Osteoblast (primary cell): ENCODE data around the gene ZNF644. TPM values are rescaled to one million over a fixed set of nuclear protein-coding genes. Genes with fewer than 3 reads are reported as not detected.
"Not testable (repeated sequence)": the region's sequence is repeated elsewhere in the genome, so short reads cannot be mapped to it uniquely, and the experiment has no call there.

Experiments used
- DNase-seq: peaks from one replicate; pipeline ENCODE4 v3.0.0; 2011; ENCODE audit warnings: low spot score, mixed read lengths; ENCODE audit not compliant: insufficient read length; ENCODE audit errors: missing footprints
- H2AFZ ChIP-seq: 2 replicates; pipeline ENCODE4 v1.6.0; 2011; ENCODE audit warnings: mild to moderate bottlenecking, low read length
- H3K27ac ChIP-seq: 2 replicates; pipeline ENCODE4 v1.5.1; 2011; ENCODE audit warnings: mild to moderate bottlenecking, low read depth, low read length, moderate library complexity
- H3K27me3 ChIP-seq: 2 replicates; pipeline ENCODE4 v1.6.0; 2012; ENCODE audit warnings: mild to moderate bottlenecking, control low read depth, inconsistent platforms, low read length, moderate library complexity; ENCODE audit not compliant: insufficient read depth
- H3K36me3 ChIP-seq: 2 replicates; pipeline ENCODE4 v1.5.1; 2011; ENCODE audit warnings: mild to moderate bottlenecking, low read length, control low read depth, moderate library complexity; ENCODE audit not compliant: insufficient read depth
- H3K4me1 ChIP-seq: 2 replicates; pipeline ENCODE4 v1.5.1; 2011; ENCODE audit warnings: mild to moderate bottlenecking, low read length, control low read depth, moderate library complexity; ENCODE audit not compliant: insufficient read depth
- H3K4me2 ChIP-seq: 2 replicates; pipeline ENCODE4 v1.6.0; 2011; ENCODE audit warnings: mild to moderate bottlenecking, low read length; ENCODE audit not compliant: insufficient read depth
- H3K4me3 ChIP-seq: fragments of 200-600 bp; sonication (generic); 3 replicates; pipeline ENCODE4 v1.5.1; 2012; ENCODE audit warnings: mild to moderate bottlenecking, low read length, inconsistent platforms; ENCODE audit not compliant: insufficient read depth
- H3K79me2 ChIP-seq: 2 replicates; pipeline ENCODE4 v1.6.0; 2012; ENCODE audit warnings: mild to moderate bottlenecking, low read length, control low read depth, inconsistent platforms; ENCODE audit not compliant: insufficient read depth
- H3K9me3 ChIP-seq: 2 replicates; pipeline ENCODE4 v1.5.1; 2011; ENCODE audit warnings: low read depth, low read length, control low read depth
- H4K20me1 ChIP-seq: 2 replicates; pipeline ENCODE4 v1.6.0; 2012; ENCODE audit warnings: mild to moderate bottlenecking, low read length, control low read depth; ENCODE audit not compliant: insufficient read depth
- total RNA-seq: library from RNA; depleted of rRNA; stranded (reverse); fragments of >200 nt; gene quantifications from 2 replicates; pipeline ENCODE4 v1.2.3, GENCODE V29; 2012
- TF ChIP-seq, protein P1 (sequence below): IDR thresholded peaks from 2 replicates; pipeline ENCODE4 v1.5.1; 2011; ENCODE audit warnings: mild to moderate bottlenecking, low read depth, low read length, moderate library complexity; ENCODE audit errors: extremely low read depth

The ZNF644 gene
- total RNA-seq, 1 donor: 57.5 TPM

DNA sequence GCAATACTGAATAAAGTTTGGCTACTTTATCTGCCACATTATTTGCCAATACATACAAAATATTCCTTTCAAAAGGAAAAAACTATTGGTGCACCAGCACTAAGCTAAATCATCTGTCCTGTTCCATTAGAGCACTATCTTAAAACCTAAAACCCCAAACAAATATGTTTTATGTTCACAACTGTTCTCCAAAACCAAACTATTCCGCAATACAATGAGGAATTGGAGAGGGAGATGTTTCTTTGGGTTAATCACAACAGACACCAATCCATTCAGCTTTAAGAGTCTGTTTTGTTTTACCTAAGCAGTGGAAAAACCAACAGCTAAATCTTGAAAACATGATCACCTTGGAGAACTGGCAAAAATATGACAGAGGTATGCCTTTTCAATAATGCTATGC is 85.1 kb downstream of the ZNF644 start:
- Histone ChIP-seq H3K4me3 (no peak overlapping the region), H3K27ac (no peak overlapping the region), H3K9me3 (no peaks in the 10 kb centered on the region), H4K20me1 (no peaks in the 10 kb centered on the region), H2AFZ (no peak overlapping the region), H3K27me3 (no peaks in the 10 kb centered on the region), H3K79me2 (peaks cover 67% of the 10 kb centered on the region), H3K36me3 (peaks cover 19% of the 10 kb centered on the region), H3K4me1 (no peaks in the 10 kb centered on the region), H3K4me2 (no peak overlapping the region)
- DNase-seq: no peak
- TF ChIP-seq, protein P1, sequence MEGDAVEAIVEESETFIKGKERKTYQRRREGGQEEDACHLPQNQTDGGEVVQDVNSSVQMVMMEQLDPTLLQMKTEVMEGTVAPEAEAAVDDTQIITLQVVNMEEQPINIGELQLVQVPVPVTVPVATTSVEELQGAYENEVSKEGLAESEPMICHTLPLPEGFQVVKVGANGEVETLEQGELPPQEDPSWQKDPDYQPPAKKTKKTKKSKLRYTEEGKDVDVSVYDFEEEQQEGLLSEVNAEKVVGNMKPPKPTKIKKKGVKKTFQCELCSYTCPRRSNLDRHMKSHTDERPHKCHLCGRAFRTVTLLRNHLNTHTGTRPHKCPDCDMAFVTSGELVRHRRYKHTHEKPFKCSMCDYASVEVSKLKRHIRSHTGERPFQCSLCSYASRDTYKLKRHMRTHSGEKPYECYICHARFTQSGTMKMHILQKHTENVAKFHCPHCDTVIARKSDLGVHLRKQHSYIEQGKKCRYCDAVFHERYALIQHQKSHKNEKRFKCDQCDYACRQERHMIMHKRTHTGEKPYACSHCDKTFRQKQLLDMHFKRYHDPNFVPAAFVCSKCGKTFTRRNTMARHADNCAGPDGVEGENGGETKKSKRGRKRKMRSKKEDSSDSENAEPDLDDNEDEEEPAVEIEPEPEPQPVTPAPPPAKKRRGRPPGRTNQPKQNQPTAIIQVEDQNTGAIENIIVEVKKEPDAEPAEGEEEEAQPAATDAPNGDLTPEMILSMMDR: no peak

DNA sequence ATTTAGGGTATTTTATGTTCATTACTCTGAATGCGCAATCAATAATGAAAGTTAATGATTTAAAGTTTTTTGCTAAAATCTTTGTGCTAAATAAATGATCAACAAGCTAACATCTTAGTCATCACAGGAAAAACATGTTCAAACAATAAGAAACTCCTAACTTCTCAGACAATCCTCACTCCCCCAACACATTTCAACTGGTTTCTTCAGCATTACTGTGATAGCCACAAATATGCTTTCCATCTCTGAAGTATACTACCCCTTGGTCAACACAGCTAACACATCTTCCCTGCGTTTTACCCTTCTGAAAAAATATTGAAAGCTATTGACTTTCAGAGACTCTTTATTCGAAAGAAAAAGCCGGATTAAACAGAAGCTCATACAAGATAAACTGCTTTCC is 85.8 kb downstream of the ZNF644 start:
- Histone ChIP-seq H3K4me2 (no peak overlapping the region), H3K36me3 (peaks cover 19% of the 10 kb centered on the region), H3K9me3 (no peaks in the 10 kb centered on the region), H3K79me2 (peaks cover 72% of the 10 kb centered on the region), H2AFZ (no peak overlapping the region), H3K4me3 (no peak overlapping the region), H3K4me1 (no peaks in the 10 kb centered on the region), H3K27me3 (no peaks in the 10 kb centered on the region), H3K27ac (no peak overlapping the region), H4K20me1 (no peaks in the 10 kb centered on the region)
- TF ChIP-seq, protein P1: no peak
- DNase-seq: no peak

DNA sequence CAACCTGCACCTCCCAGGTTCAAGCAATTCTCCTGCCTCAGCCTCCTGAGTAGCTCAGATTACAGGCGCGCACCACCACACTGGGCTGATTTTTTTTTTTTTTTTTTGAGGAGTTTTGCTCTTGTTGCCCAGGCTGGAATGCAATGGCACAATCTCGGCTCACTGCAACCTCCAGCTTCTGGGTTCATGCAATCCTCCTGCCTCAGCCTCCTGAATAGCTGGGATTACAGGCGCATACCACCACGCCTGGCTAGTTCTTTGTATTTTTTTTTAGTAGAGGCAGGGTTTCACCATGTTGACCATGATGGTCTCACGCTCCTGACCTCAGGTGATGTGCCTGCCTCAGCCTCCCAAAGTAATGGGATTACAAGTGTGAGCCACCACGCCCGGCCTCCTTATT is 93.6 kb downstream of the ZNF644 start:
- not testable (repeated sequence) for H3K9me3 ChIP-seq, H3K36me3 ChIP-seq, DNase-seq, H3K4me3 ChIP-seq, H2AFZ ChIP-seq, H3K27me3 ChIP-seq, H3K27ac ChIP-seq, H3K4me2 ChIP-seq
- peaks cover 85% of the 10 kb centered on the region for H3K79me2 ChIP-seq
- H4K20me1 ChIP-seq: peaks cover 31% of the 10 kb centered on the region
- H3K4me1 ChIP-seq: peaks cover 14% of the 10 kb centered on the region

DNA sequence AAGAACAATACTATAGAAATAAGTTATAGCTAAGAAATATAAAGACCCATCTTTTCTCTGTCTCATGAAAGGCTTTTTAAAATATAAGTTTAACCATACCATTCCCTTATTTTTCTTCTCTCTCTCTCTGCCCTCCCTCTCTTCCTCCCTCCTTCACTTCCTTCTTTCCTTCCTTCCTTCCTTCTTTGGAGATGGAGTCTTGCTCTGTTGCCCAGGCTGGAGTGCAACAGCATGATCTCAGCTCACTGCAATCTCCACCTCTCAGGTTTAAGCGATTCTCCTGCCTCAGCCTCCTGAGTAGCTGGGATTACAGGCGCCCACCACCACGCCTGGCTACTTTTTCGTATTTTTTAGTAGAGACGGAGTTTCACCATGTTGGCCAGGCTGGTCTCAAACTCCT is 94.2 kb downstream of the ZNF644 start:
- not testable (repeated sequence) for H2AFZ ChIP-seq, DNase-seq, H3K36me3 ChIP-seq, H3K27ac ChIP-seq, H3K4me3 ChIP-seq, H3K4me2 ChIP-seq, H3K9me3 ChIP-seq, H3K27me3 ChIP-seq
- H3K79me2 ChIP-seq: peaks cover 85% of the 10 kb centered on the region
- peaks cover 35% of the 10 kb centered on the region for H4K20me1 ChIP-seq
- peaks cover 14% of the 10 kb centered on the region for H3K4me1 ChIP-seq

- peaks cover 85% of the 10 kb centered on the region for H3K79me2 ChIP-seq
- no peak overlapping the region for H3K27ac ChIP-seq
- H3K4me1 ChIP-seq: peaks cover 14% of the 10 kb centered on the region
Measured at GRCh38 chr1:90926971-90927370, 94.9 kb downstream of the ZNF644 start.

More at GRCh38 chr1:90926971-90927370, 94.9 kb downstream of the ZNF644 start:
- Histone ChIP-seq H3K27me3 (no peaks in the 10 kb centered on the region), H4K20me1 (peaks cover 37% of the 10 kb centered on the region), H2AFZ (no peak overlapping the region), H3K4me3 (no peak overlapping the region), H3K36me3 (no peaks in the 10 kb centered on the region), H3K9me3 (no peaks in the 10 kb centered on the region), H3K4me2 (no peak overlapping the region)
- TF ChIP-seq, protein P1: no peak
- DNase-seq: no peak
